Mesendoderm (in vitro differentiated cells): ENCODE results near the gene ITGAD.

Experiments used
- DNase-seq: peaks from one replicate; pipeline ENCODE4 v3.0.0; 2013
- H2AK5ac ChIP-seq: 2 replicates; pipeline ENCODE4 v1.6.1; 2013; ENCODE audit warnings: low read length, inconsistent platforms
- H2BK120ac ChIP-seq: 2 replicates; pipeline ENCODE4 v1.6.1; 2013; ENCODE audit warnings: low read depth, mild to moderate bottlenecking, low read length, moderate library complexity, mixed read lengths
- H2BK15ac ChIP-seq: replicated peaks from 2 replicates; pipeline ENCODE4 v1.6.1; 2013; ENCODE audit warnings: low read depth, mild to moderate bottlenecking, moderate library complexity
- H2BK5ac ChIP-seq: 2 replicates; pipeline ENCODE4 v1.6.1; 2013; ENCODE audit warnings: low read length, inconsistent platforms
- H3K18ac ChIP-seq: 2 replicates; pipeline ENCODE4 v1.6.1; 2013; ENCODE audit warnings: mild to moderate bottlenecking, low read length, mixed read lengths
- H3K23ac ChIP-seq: one replicate; pipeline ENCODE4 v1.6.1; 2013; ENCODE audit warnings: low read length
- H3K27ac ChIP-seq: 2 replicates; pipeline ENCODE4 v1.5.1; 2013; ENCODE audit warnings: low read depth, mild to moderate bottlenecking, inconsistent platforms, low read length, moderate library complexity
- H3K27me3 ChIP-seq: 2 replicates; pipeline ENCODE4 v1.6.1; 2013; ENCODE audit warnings: low read length, control low read depth, mild to moderate bottlenecking, inconsistent platforms; ENCODE audit not compliant: insufficient read depth, poor library complexity
- H3K36me3 ChIP-seq: 2 replicates; pipeline ENCODE4 v1.6.1; 2013; ENCODE audit warnings: low read length, inconsistent platforms; ENCODE audit not compliant: control insufficient read depth, insufficient read depth
- H3K4ac ChIP-seq: one replicate; pipeline ENCODE4 v1.6.1; 2013; ENCODE audit warnings: low read depth, mild to moderate bottlenecking, low read length, moderate library complexity
- H3K4me1 ChIP-seq: 2 replicates; pipeline ENCODE4 v1.6.1; 2013; ENCODE audit warnings: low read depth, low read length, inconsistent platforms; ENCODE audit not compliant: control insufficient read depth
- H3K4me2 ChIP-seq: 2 replicates; pipeline ENCODE4 v1.6.1; 2013; ENCODE audit warnings: low read length
- H3K4me3 ChIP-seq: 2 replicates; pipeline ENCODE4 v1.5.1; 2013; ENCODE audit warnings: mild to moderate bottlenecking, low read length
- H3K56ac ChIP-seq: one replicate; pipeline ENCODE4 v1.6.1; 2013; ENCODE audit warnings: low read length
- H3K79me1 ChIP-seq: 2 replicates; pipeline ENCODE4 v1.6.1; 2013; ENCODE audit warnings: low read length, inconsistent platforms
- H3K79me2 ChIP-seq: 2 replicates; pipeline ENCODE4 v1.6.1; 2013; ENCODE audit warnings: mild to moderate bottlenecking, low read length; ENCODE audit not compliant: control insufficient read depth, insufficient read depth
- H3K9ac ChIP-seq: 2 replicates; pipeline ENCODE4 v1.6.1; 2013; ENCODE audit warnings: low read length, inconsistent platforms
- H4K5ac ChIP-seq: one replicate; pipeline ENCODE4 v1.6.1; 2013; ENCODE audit warnings: low read length
- H4K8ac ChIP-seq: one replicate; pipeline ENCODE4 v1.6.1; 2013; ENCODE audit warnings: low read depth, mild to moderate bottlenecking, control low read depth, low read length, moderate library complexity
- WGBS: extraction: QIAGEN DNeasy Blood & Tissue Kit; methylation state at CpG from one replicate; pipeline ENCODE4 v1.1.7; 2013; ENCODE audit warnings: low lambda C conversion rate, missing lambda C conversion rate; ENCODE audit not compliant: insufficient coverage; ENCODE audit errors: extremely low coverage; 5-methylcytosine and 5-hydroxymethylcytosine counted together

ITGAD gene

DNA sequence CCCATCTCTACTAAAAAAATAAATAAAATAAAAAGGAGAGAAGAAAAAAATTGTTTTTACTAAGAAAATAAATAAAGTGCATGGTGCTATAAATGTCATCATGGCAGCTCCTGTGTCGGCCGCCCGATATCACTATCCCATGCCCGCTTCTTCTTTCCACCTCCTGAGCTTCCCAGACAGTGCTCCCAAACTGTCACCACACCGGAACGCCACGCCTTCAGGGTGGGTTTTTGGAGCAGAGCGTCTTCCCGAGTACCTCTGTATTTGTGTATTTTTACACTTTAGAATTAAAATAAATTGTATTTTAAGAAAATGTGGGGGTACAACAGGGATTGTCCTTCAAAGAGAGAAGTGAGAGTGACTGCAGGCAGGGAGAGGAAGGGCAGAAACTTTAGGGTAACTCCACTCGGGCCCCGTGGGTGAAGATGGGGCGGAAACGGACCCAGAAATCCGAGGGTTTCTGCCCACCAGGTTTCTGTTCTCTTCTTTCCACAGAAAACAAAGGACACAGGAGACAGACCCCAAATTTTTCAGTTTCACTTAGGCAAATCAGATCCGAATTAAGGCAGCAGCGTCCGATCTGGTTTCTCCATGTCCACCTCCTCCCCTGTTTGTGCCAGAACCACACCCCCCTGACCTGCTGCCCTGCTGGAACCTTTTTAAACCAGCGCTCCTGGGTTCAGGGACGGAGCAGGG, 41.7 kb upstream of the ITGAD start:
- Histone ChIP-seq H3K4me2 (no peak overlapping the region), H3K56ac (no peak overlapping the region), H2BK120ac (no peak overlapping the region), H3K23ac (no peak overlapping the region), H3K18ac (no peak overlapping the region), H3K79me2 (no peaks in the 10 kb centered on the region), H2BK5ac (no peak overlapping the region), H2AK5ac (no peak overlapping the region), H3K4ac (no peak overlapping the region), H3K9ac (no peak overlapping the region), H3K36me3 (no peaks in the 10 kb centered on the region), H3K27ac (no peak overlapping the region), H4K5ac (no peak overlapping the region), H3K27me3 (no peaks in the 10 kb centered on the region), H3K4me1 (no peaks in the 10 kb centered on the region), H3K4me3 (no peak overlapping the region), H4K8ac (no peak overlapping the region), H2BK15ac (no peak overlapping the region), H3K79me1 (no peaks in the 10 kb centered on the region)
- no CpG with 5 or more reads among the region's 19 CpGs for WGBS
- no peak for DNase-seq

DNA sequence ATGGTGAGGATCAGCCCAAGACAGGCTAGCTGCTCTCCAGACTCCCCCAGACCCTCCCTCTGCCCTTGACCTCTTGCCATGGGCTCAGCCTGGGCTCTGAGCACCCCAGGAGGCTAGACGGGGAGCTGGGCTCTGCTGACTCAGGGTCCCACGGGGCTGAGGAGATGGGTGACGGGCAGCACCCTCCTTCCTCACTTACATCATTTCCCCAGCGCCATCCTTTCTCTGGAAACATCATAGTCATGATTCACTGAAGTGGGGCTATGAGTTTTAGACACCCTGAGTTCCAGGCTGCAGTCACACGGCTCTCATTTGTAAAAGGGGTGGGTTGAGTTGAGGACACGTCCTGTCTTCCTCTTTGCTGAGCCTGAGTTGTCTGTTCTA, 41.2 kb upstream of the ITGAD start:
- no peak overlapping the region for H3K23ac ChIP-seq
- H3K27me3 ChIP-seq = no peaks in the 10 kb centered on the region
- H4K8ac ChIP-seq = no peak overlapping the region
- H4K5ac ChIP-seq = no peak overlapping the region
- H3K4ac ChIP-seq = no peak overlapping the region
- no peak overlapping the region for H3K4me2 ChIP-seq
- H2BK15ac ChIP-seq = no peak overlapping the region
- H3K56ac ChIP-seq = no peak overlapping the region
- H3K79me2 ChIP-seq = no peaks in the 10 kb centered on the region
- no peak overlapping the region for H3K18ac ChIP-seq
- no peaks in the 10 kb centered on the region for H3K36me3 ChIP-seq
- no peak overlapping the region for H2BK5ac ChIP-seq
- H3K4me3 ChIP-seq = no peak overlapping the region
- H2BK120ac ChIP-seq = no peak overlapping the region
- H3K4me1 ChIP-seq = no peaks in the 10 kb centered on the region
- WGBS = no CpG with 5 or more reads among the region's 6 CpGs
- no peak overlapping the region for H3K9ac ChIP-seq
- H2AK5ac ChIP-seq = no peak overlapping the region
- no peaks in the 10 kb centered on the region for H3K79me1 ChIP-seq
- H3K27ac ChIP-seq = no peak overlapping the region
- no peak for DNase-seq

DNA sequence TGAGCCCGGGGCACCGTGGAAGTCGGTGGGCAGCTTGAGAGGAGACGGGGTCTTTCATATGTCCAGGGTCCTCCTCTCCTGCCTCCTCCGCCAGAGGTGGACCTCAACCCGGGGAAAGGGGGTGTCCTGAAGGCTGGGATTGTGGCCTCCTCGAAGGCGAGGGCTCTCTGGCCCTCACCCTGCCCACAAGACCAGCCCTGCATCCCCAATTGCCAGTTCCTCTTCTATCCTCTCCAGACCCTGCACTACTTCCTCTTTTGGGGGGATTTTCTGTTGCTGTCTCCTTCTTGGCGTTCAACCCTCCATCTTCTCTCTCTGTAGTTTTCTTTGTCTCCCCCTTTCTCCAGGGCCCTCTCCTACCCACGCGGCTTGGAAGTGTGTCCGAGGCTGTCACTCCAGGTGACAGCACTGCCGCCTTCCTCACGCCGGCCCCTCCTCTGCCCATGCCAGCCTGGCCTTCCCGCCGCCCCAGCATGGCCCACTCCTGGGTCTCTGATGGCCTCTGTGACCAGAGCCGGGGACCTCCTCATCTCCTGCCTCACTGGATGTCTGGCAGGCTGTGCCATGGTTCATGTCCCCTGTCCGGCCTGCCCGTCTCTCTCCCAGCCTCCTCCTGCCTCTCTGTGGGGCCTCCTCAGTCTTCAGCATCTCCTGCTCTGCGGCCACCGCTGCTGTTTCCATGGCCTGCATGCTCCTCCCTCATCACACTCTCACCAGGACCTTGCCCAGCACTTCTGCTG, 40.6 kb upstream of the ITGAD start:
- Histone ChIP-seq H2BK15ac (no peak overlapping the region), H4K8ac (no peak overlapping the region), H3K79me2 (no peaks in the 10 kb centered on the region), H4K5ac (no peak overlapping the region), H2BK5ac (no peak overlapping the region), H3K4me3 (no peak overlapping the region), H3K79me1 (no peaks in the 10 kb centered on the region), H3K4ac (no peak overlapping the region), H2AK5ac (no peak overlapping the region), H3K56ac (no peak overlapping the region), H2BK120ac (no peak overlapping the region), H3K27ac (no peak overlapping the region), H3K4me2 (no peak overlapping the region), H3K27me3 (no peaks in the 10 kb centered on the region), H3K36me3 (no peaks in the 10 kb centered on the region), H3K18ac (no peak overlapping the region), H3K4me1 (no peaks in the 10 kb centered on the region), H3K23ac (no peak overlapping the region), H3K9ac (no peak overlapping the region)
- WGBS = no CpG with 5 or more reads among the region's 22 CpGs
- DNase-seq = no peak

DNA sequence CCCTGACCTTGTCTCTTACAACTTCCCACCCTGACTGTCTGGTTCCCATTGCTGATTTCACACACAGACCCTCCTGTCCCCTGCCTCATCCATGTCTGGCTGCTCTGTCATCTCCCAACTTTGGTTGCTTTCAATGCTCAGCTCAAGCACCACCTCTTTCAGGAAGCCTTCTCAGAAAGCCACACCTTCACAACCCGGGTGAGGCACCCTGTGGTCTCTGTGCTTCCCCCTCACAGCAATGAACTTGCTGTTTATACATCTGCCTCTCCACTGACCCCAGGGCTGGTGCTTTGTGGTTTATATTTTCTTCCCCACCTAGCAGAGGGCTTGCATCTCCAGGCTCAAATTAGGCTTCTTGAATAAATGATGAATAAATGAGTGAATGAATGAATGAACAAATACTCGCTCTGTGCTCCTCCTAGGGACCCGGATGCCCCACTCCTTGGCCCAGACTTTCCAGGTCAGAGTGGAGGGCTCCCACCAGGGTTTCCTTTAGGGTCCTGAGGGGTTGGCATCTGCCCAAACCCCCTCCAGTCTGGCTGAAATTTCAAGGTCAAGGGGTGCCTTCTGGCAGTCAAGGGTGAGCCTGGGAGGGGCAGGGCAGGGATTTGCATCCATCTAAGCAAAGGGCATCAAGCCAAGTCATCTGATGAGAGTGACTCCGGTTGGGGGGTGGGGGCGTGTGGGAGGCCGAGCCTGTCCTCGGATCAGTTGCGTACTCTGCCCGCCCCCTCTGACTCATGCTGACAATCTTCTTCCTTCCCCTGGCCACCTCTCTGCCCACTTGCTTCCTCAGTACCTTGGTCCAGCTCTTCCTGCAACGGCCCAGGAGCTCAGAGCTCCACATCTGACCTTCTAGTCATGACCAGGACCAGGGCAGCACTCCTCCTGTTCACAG, 38.5 kb upstream of the ITGAD start, which contains the start of gene ITGAX:
ITGAX (plus strand) TSS at position 783 of the 898 bp plus-strand sequence; CDS start at position 862, 79 bp downstream.
- H3K18ac ChIP-seq = no peak within 1 kb of the TSS
- H3K56ac ChIP-seq = no peak within 1 kb of the TSS
- no CpG with 5 or more reads among the region's 10 CpGs for WGBS
- H3K9ac ChIP-seq = no peak within 1 kb of the TSS
- H4K8ac ChIP-seq = no peak within 1 kb of the TSS
- H3K4me2 ChIP-seq = no peak within 1 kb of the TSS
- no peaks in the 10 kb centered on the region for H3K27me3 ChIP-seq
- H3K4me1 ChIP-seq = no peaks in the 10 kb centered on the region
- no peaks in the 10 kb centered on the region for H3K79me2 ChIP-seq
- H3K36me3 ChIP-seq = no peaks in the 10 kb centered on the region
- H2BK15ac ChIP-seq = no peak within 1 kb of the TSS
- peak within 1 kb of the TSS; percentile 80 for H3K23ac ChIP-seq
- no peak within 1 kb of the TSS for H2BK120ac ChIP-seq
- no peaks in the 10 kb centered on the region for H3K79me1 ChIP-seq
- no peak within 1 kb of the TSS for H3K4me3 ChIP-seq
- H2BK5ac ChIP-seq = no peak within 1 kb of the TSS
- peak; percentile 55 for DNase-seq
- H3K27ac ChIP-seq = no peak within 1 kb of the TSS
- H3K4ac ChIP-seq = no peak within 1 kb of the TSS
- no peak within 1 kb of the TSS for H2AK5ac ChIP-seq
- no peak within 1 kb of the TSS for H4K5ac ChIP-seq

DNA sequence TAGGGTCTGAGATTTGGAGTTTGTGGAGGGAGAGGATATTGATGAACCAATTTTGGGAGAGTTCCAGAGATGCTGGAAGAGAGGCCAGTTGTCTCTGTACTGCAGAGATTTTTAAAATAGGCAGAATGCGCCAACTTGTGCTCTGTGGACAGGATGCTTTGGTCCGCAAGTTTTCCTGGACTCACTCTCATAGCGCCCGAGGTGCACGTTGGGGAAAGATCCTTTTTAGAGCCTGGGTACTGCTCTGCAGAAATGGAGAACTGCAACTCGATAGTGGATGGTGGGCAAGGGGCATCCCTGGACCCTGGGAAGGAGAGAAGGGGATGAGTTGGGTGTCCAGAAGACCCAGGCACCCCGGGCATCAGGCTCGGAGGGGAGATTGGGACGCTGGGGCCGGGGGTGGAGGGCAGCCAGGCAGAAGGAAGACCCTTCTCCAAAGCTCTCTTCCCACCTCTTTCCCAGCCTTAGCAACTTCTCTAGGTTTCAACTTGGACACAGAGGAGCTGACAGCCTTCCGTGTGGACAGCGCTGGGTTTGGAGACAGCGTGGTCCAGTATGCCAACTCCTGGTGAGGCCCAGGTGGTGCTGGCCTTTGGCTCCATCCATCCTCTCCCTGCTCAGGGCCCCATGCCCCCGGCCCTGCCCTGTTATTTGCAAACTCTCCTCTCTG, 37.6 kb upstream of the ITGAD start:
- H3K23ac ChIP-seq = peak overlapping the region; percentile 80

More for the DNA sequence above, 37.6 kb upstream of the ITGAD start:
- Histone ChIP-seq H3K4me3 (no peak overlapping the region), H3K9ac (no peak overlapping the region), H2BK5ac (no peak overlapping the region), H3K4me2 (no peak overlapping the region), H3K79me2 (no peaks in the 10 kb centered on the region), H2BK15ac (no peak overlapping the region), H3K27ac (no peak overlapping the region), H4K5ac (no peak overlapping the region), H3K4ac (no peak overlapping the region), H3K27me3 (no peaks in the 10 kb centered on the region), H3K18ac (no peak overlapping the region), H2AK5ac (no peak overlapping the region), H4K8ac (no peak overlapping the region), H3K4me1 (no peaks in the 10 kb centered on the region), H3K79me1 (no peaks in the 10 kb centered on the region), H3K36me3 (no peaks in the 10 kb centered on the region), H2BK120ac (no peak overlapping the region), H3K56ac (no peak overlapping the region)
- no CpG with 5 or more reads among the region's 14 CpGs for WGBS
- DNase-seq = no peak
